Lung (tissue), 12 donors: ENCODE measurements around the gene ZC3H10. TPM values are rescaled to one million over a fixed set of nuclear protein-coding genes. Genes with fewer than 3 reads are reported as not detected.

Experiments
- ATAC-seq: fragments of 200-7000 bp; cut with Tn5 transposase; one replicate; pipeline ENCODE4 v1.9.1; 2020; ENCODE audit warnings: moderate number of reproducible peaks; ENCODE audit not compliant: insufficient read depth, low FRiP score
- DNase-seq, 3 donors: peaks; one replicate each; pipeline ENCODE4 v3.0.0-alpha.2; 2013 to 2017
- H3K27ac ChIP-seq, 2 donors: one replicate each; pipeline ENCODE4 v1.5.1; 2013; ENCODE audit warnings: mild to moderate bottlenecking in 2 of 2, moderate library complexity in 2 of 2, control low read depth in 1 of 2, inconsistent platforms in 1 of 2, low read depth in 1 of 2, low read length in 1 of 2
- H3K27me3 ChIP-seq, 3 donors: one replicate each; pipeline ENCODE4 v1.5.1; 2013; ENCODE audit warnings: low read length in 2 of 3; ENCODE audit not compliant: control insufficient read depth in 3 of 3, insufficient read depth in 3 of 3
- H3K36me3 ChIP-seq, 4 donors: one replicate each; pipeline ENCODE4 v1.5.1; 2013; ENCODE audit warnings: low read length in 4 of 4, mild to moderate bottlenecking in 1 of 4, moderate library complexity in 1 of 4; ENCODE audit not compliant: control insufficient read depth in 4 of 4, insufficient read depth in 4 of 4
- H3K4me1 ChIP-seq, 5 donors: one replicate each; pipeline ENCODE4 v1.5.1; 2013; ENCODE audit warnings: low read length in 5 of 5, mild to moderate bottlenecking in 2 of 5, moderate library complexity in 1 of 5; ENCODE audit not compliant: control insufficient read depth in 5 of 5, insufficient read depth in 5 of 5
- H3K4me3 ChIP-seq: one replicate; pipeline ENCODE4 v1.5.1; 2013; ENCODE audit warnings: mild to moderate bottlenecking, control low read depth, moderate library complexity
- H3K9ac ChIP-seq, 2 donors: one replicate each; pipeline ENCODE4 v1.5.1; 2013; ENCODE audit warnings: low read length in 2 of 2, control low read depth in 1 of 2; ENCODE audit not compliant: insufficient read depth in 1 of 2
- H3K9me3 ChIP-seq, 4 donors: one replicate each; pipeline ENCODE4 v1.5.1; 2013; ENCODE audit warnings: low read length in 3 of 4, mild to moderate bottlenecking in 1 of 4, moderate library complexity in 1 of 4; ENCODE audit not compliant: control insufficient read depth in 4 of 4, insufficient read depth in 3 of 4
- CTCF ChIP-seq: IDR thresholded peaks from 2 replicates; pipeline ENCODE4 v1.5.1; 2012; ENCODE audit warnings: mild to moderate bottlenecking; ENCODE audit errors: control extremely low read depth, extremely low read depth
- WGBS, 2 donors: extraction: QIAGEN DNeasy Blood & Tissue Kit; methylation state at CpG; one replicate each; pipeline ENCODE4 v1.1.7; 2013; 5-methylcytosine and 5-hydroxymethylcytosine counted together
- polyA plus RNA-seq, 2 donors: library from polyadenylated mRNA; stranded (reverse); fragments of 200-250 nt; gene quantifications; one replicate each; pipeline ENCODE4 v1.2.1, GENCODE V29; 2013
- total RNA-seq, 2 donors: library from RNA; depleted of rRNA in 1 of 2; stranded (reverse); fragments of >200 nt in 1 of 2; gene quantifications; one replicate each; pipeline ENCODE4 v1.2.1, GENCODE V29; 2014 to 2021
- donor health status: control.
- donor health status: control.
- donor health status: Bipolar disorder and iron deficiency.
- donor health status: healthy.
- donor health status: DM: yes; HTN: yes; CAD: no.

Gene ZC3H10
- total and polyA plus RNA-seq, 4 donors = 2.5 to 7.9 (median 3.3) TPM

GRCh38 chr12:56103066-56103711, 14.9 kb upstream of the ZC3H10 start:
- no peaks in the 10 kb centered on the region for H3K27me3 ChIP-seq
- WGBS, 2 donors = 45 to 47% methylated on average over 6 of the region's 6 CpGs
- H3K4me1 ChIP-seq = peaks cover 0 to 18% (median 3%) of the 10 kb centered on the region in 5 donors
- TF ChIP-seq CTCF = no peak
- H3K9me3 ChIP-seq = no peaks in the 10 kb centered on the region
- H3K36me3 ChIP-seq = peaks cover 8 to 18% (median 9%) of the 10 kb centered on the region in 4 donors
- no peak overlapping the region for H3K4me3 ChIP-seq
- ATAC-seq (no peak), DNase-seq (no peak)
- peak overlapping the region in 1 of 2 donors; percentile 76 for H3K27ac ChIP-seq
- H3K9ac ChIP-seq = peak overlapping the region in 1 of 2 donors; percentile 77

GRCh38 chr12:56103823-56104108, 14.3 kb upstream of the ZC3H10 start:
- H3K9ac ChIP-seq = peak overlapping the region in 1 of 2 donors; percentile 77
- H3K4me1 ChIP-seq = peaks cover 0 to 18% (median 3%) of the 10 kb centered on the region in 5 donors
- H3K27me3 ChIP-seq = no peaks in the 10 kb centered on the region
- no peak for TF ChIP-seq CTCF
- H3K4me3 ChIP-seq = peak overlapping the region; percentile 66
- H3K36me3 ChIP-seq = peaks cover 8 to 24% (median 11%) of the 10 kb centered on the region in 4 donors
- H3K27ac ChIP-seq = peak overlapping the region; percentile 76 to 87
- 1 to 4% methylated on average over 8 of the region's 8 CpGs for WGBS, 2 donors
- H3K9me3 ChIP-seq = no peaks in the 10 kb centered on the region
- ATAC-seq (peak; percentile 5), DNase-seq (no peak)

GRCh38 chr12:56104109-56104814, 13.8 kb upstream of the ZC3H10 start, which contains the start of gene PA2G4:
PA2G4 (plus strand) TSS chr12:56104559; CDS start chr12:56104738, 179 bp downstream.
- TF ChIP-seq CTCF = no peak
- Histone ChIP-seq H3K36me3 (peaks cover 8 to 27% (median 11%) of the 10 kb centered on the region in 4 donors), H3K27me3 (no peaks in the 10 kb centered on the region), H3K4me1 (peaks cover 0 to 18% (median 3%) of the 10 kb centered on the region in 5 donors), H3K27ac (peak within 1 kb of the TSS; percentile 87 to 90), H3K9ac (peak within 1 kb of the TSS; percentile 80 to 89), H3K4me3 (peak within 1 kb of the TSS; percentile 72), H3K9me3 (no peaks in the 10 kb centered on the region)
- WGBS, 2 donors = 0 to 1% methylated on average over 60 of the region's 60 CpGs
- peak; percentile 97 for ATAC-seq
- DNase-seq = peak; percentile 99
